H9 (cell line): Measurements from ENCODE around the gene EEF1A2. TPM values are rescaled to one million over a fixed set of nuclear protein-coding genes. Genes with fewer than 3 reads are reported as not detected.

Experiments
- DNase-seq: peaks from one replicate; pipeline ENCODE4 v3.0.0-alpha.2; 2017
- H2AFZ ChIP-seq: one replicate; pipeline ENCODE4 v1.6.1; 2013; ENCODE audit warnings: mild to moderate bottlenecking, low read length, control low read depth, moderate library complexity
- H2AK5ac ChIP-seq: 2 replicates; pipeline ENCODE4 v1.6.1; 2013; ENCODE audit warnings: low read length, control low read depth, mixed read lengths; ENCODE audit not compliant: insufficient read length
- H2BK120ac ChIP-seq: one replicate; pipeline ENCODE4 v1.6.1; 2013; ENCODE audit warnings: low read depth, mild to moderate bottlenecking, low read length, control low read depth, inconsistent platforms; ENCODE audit not compliant: poor library complexity, severe bottlenecking
- H2BK12ac ChIP-seq: 2 replicates; pipeline ENCODE4 v1.6.1; 2013; ENCODE audit warnings: low read length, control low read depth, mixed read lengths, low read depth; ENCODE audit not compliant: insufficient read length
- H2BK15ac ChIP-seq: 2 replicates; pipeline ENCODE4 v1.6.1; 2013; ENCODE audit warnings: low read depth, low read length, control low read depth
- H2BK20ac ChIP-seq: one replicate; pipeline ENCODE4 v1.6.1; 2013; ENCODE audit warnings: low read depth, mild to moderate bottlenecking, low read length, control low read depth, inconsistent platforms; ENCODE audit not compliant: poor library complexity, severe bottlenecking
- H2BK5ac ChIP-seq: 2 replicates; pipeline ENCODE4 v1.6.1; 2013; ENCODE audit warnings: low read length, control low read depth, mixed read lengths; ENCODE audit not compliant: insufficient read length
- H3K14ac ChIP-seq: 2 replicates; pipeline ENCODE4 v1.6.1; 2013; ENCODE audit warnings: low read length, control low read depth; ENCODE audit not compliant: insufficient read depth
- H3K18ac ChIP-seq: 2 replicates; pipeline ENCODE4 v1.6.1; 2013; ENCODE audit warnings: low read depth, mild to moderate bottlenecking, mixed read lengths, low read length, control low read depth; ENCODE audit not compliant: insufficient read length
- H3K23ac ChIP-seq: 2 replicates; pipeline ENCODE4 v1.6.1; 2013; ENCODE audit warnings: low read length, control low read depth, mixed read lengths, low read depth; ENCODE audit not compliant: insufficient read length
- H3K23me2 ChIP-seq: 2 replicates; pipeline ENCODE4 v1.6.1; 2013; ENCODE audit warnings: low read depth, mild to moderate bottlenecking, mixed read lengths, low read length, control low read depth; ENCODE audit not compliant: insufficient read length, poor library complexity, severe bottlenecking
- H3K27ac ChIP-seq: 2 replicates; pipeline ENCODE4 v1.5.1; 2013; ENCODE audit warnings: low read length, control low read depth, mixed read lengths, low read depth; ENCODE audit not compliant: insufficient read length
- H3K27me3 ChIP-seq: 2 replicates; pipeline ENCODE4 v1.6.1; 2013; ENCODE audit warnings: low read length, control low read depth, inconsistent platforms; ENCODE audit not compliant: insufficient read depth
- H3K4ac ChIP-seq: 2 replicates; pipeline ENCODE4 v1.6.1; 2013; ENCODE audit warnings: low read depth, mild to moderate bottlenecking, control low read depth, inconsistent platforms, low read length, moderate library complexity
- H3K4me1 ChIP-seq: 2 replicates; pipeline ENCODE4 v1.6.1; 2013; ENCODE audit warnings: low read length, control low read depth, inconsistent platforms; ENCODE audit not compliant: insufficient read depth
- H3K4me2 ChIP-seq: 2 replicates; pipeline ENCODE4 v1.6.1; 2013; ENCODE audit warnings: low read length, control low read depth, mixed read lengths; ENCODE audit not compliant: insufficient read length, insufficient read depth
- H3K56ac ChIP-seq: 2 replicates; pipeline ENCODE4 v1.6.1; 2013; ENCODE audit warnings: low read depth, mild to moderate bottlenecking, mixed read lengths, low read length, control low read depth; ENCODE audit not compliant: insufficient read length
- H3K79me1 ChIP-seq: 2 replicates; pipeline ENCODE4 v1.6.1; 2013; ENCODE audit warnings: low read depth, mild to moderate bottlenecking, moderate library complexity, low read length, control low read depth, inconsistent platforms; ENCODE audit not compliant: insufficient read depth, poor library complexity, severe bottlenecking
- H3K79me2 ChIP-seq: 2 replicates; pipeline ENCODE4 v1.6.1; 2013; ENCODE audit warnings: low read length, control low read depth, inconsistent platforms; ENCODE audit not compliant: insufficient read depth
- H3K9ac ChIP-seq: 2 replicates; pipeline ENCODE4 v1.6.1; 2013; ENCODE audit warnings: low read length, control low read depth, mixed read lengths; ENCODE audit not compliant: insufficient read length; ENCODE audit errors: extremely low read depth
- H3K9me3 ChIP-seq: one replicate; pipeline ENCODE4 v1.6.1; 2013; ENCODE audit warnings: low read depth, low read length, inconsistent platforms; ENCODE audit not compliant: control insufficient read depth
- H3T11ph ChIP-seq: one replicate; pipeline ENCODE4 v1.6.1; 2013; ENCODE audit warnings: mild to moderate bottlenecking, low read length, control low read depth, inconsistent platforms
- H4K20me1 ChIP-seq: one replicate; pipeline ENCODE4 v1.6.1; 2013; ENCODE audit not compliant: control insufficient read depth, insufficient read length, insufficient read depth
- H4K5ac ChIP-seq: 2 replicates; pipeline ENCODE4 v1.6.1; 2013; ENCODE audit warnings: low read depth, mild to moderate bottlenecking, mixed read lengths, low read length, control low read depth; ENCODE audit not compliant: insufficient read length
- H4K8ac ChIP-seq: replicated peaks from 2 replicates; pipeline ENCODE4 v1.6.1; 2013; ENCODE audit warnings: low read length, control low read depth, mixed read lengths, low read depth; ENCODE audit not compliant: insufficient read length
- H4K91ac ChIP-seq: 2 replicates; pipeline ENCODE4 v1.6.1; 2013; ENCODE audit warnings: low read depth, mild to moderate bottlenecking, moderate library complexity, mixed read lengths, low read length, control low read depth; ENCODE audit not compliant: insufficient read length
- H3K27ac Mint-ChIP-seq, 3 experiments: 2 replicates in 2 of 3; 3 replicates in 1 of 3; pipeline ENCODE4 v1.8.0; 2020 to 2021; ENCODE audit warnings: mixed read lengths in 3 of 3, mild to moderate bottlenecking in 1 of 3, moderate library complexity in 1 of 3
- H3K27me3 Mint-ChIP-seq: 2 replicates; pipeline ENCODE4 v1.8.0; 2021; ENCODE audit warnings: low read depth, mild to moderate bottlenecking, moderate library complexity, mixed read lengths
- H3K36me3 Mint-ChIP-seq, 3 experiments: 2 replicates in 2 of 3; 3 replicates in 1 of 3; pipeline ENCODE4 v1.8.0; 2020 to 2021; ENCODE audit warnings: low read depth in 3 of 3, mixed read lengths in 3 of 3; ENCODE audit not compliant: insufficient read depth in 1 of 3
- H3K4me1 Mint-ChIP-seq, 2 experiments: 2 replicates each; pipeline ENCODE4 v1.8.0; 2020; ENCODE audit warnings: mixed read lengths in 2 of 2
- H3K4me3 Mint-ChIP-seq, 2 experiments: 2 replicates in 1 of 2; 3 replicates in 1 of 2; pipeline ENCODE4 v1.8.0; 2020 to 2021; ENCODE audit warnings: mild to moderate bottlenecking in 2 of 2, mixed read lengths in 2 of 2, moderate library complexity in 1 of 2
- H3K9me3 Mint-ChIP-seq, 2 experiments: 2 replicates in 1 of 2; 3 replicates in 1 of 2; pipeline ENCODE4 v1.8.0; 2020; ENCODE audit warnings: mild to moderate bottlenecking in 2 of 2, mixed read lengths in 2 of 2, moderate library complexity in 1 of 2
- CTCF ChIP-seq: fragments of 200-600 bp; sonication (generic); conservative IDR thresholded peaks from 3 replicates; pipeline ENCODE4 v1.8.0; 2021; ENCODE audit warnings: antibody characterized with exemption, mild to moderate bottlenecking
- WGBS: extraction: QIAGEN DNeasy Blood & Tissue Kit; methylation state at CpG from one replicate; pipeline ENCODE4 v1.1.7; 2013; ENCODE audit warnings: missing lambda C conversion rate, low lambda C conversion rate, mixed read lengths; ENCODE audit not compliant: insufficient read length; ENCODE audit errors: extremely low coverage; 5-methylcytosine and 5-hydroxymethylcytosine counted together
- total RNA-seq: library from RNA; stranded (reverse); gene quantifications from 2 replicates; pipeline ENCODE4 v1.2.1, GENCODE V29; 2021

The EEF1A2 gene
- total RNA-seq, 1 experiment from 2014 or later: 27.4 TPM

GRCh38 chr20:63518351-63518861 is 19.5 kb upstream of the EEF1A2 start:
- no peaks in the 10 kb centered on the region for H4K20me1 ChIP-seq
- no peak overlapping the region for H3K23ac ChIP-seq
- no peak overlapping the region for H3K18ac ChIP-seq
- Mint-ChIP-seq H3K27me3 (peaks cover 26% of the 10 kb centered on the region), H3K9me3 (peaks cover 4 to 19% of the 10 kb centered on the region in 2 experiments; a peak in 4 of 5 replicates), H3K36me3 (peaks cover 11 to 46% (median 16%) of the 10 kb centered on the region in 3 experiments; a peak in 6 of 7 replicates), H3K4me3 (peak overlapping the region; percentile 63 to 85; a peak in 2 of 5 replicates), H3K27ac (no peak overlapping the region), H3K4me1 (peaks cover 2 to 25% of the 10 kb centered on the region in 2 experiments; a peak in 2 of 4 replicates)
- H3K79me2 ChIP-seq: no peaks in the 10 kb centered on the region; the same call in 1 of the 2 replicates
- no peak overlapping the region for H2BK20ac ChIP-seq
- no CpG with 5 or more reads among the region's 20 CpGs for WGBS
- peak; percentile 52 for DNase-seq
- H3T11ph ChIP-seq: no peak overlapping the region
- H4K5ac ChIP-seq: no peak overlapping the region
- H3K56ac ChIP-seq: no peak overlapping the region
- no peak overlapping the region for H3K9ac ChIP-seq
- H3K23me2 ChIP-seq: peaks cover 10% of the 10 kb centered on the region
- H2BK12ac ChIP-seq: no peak overlapping the region
- no peak overlapping the region for H2BK120ac ChIP-seq
- H3K79me1 ChIP-seq: peaks cover 4% of the 10 kb centered on the region
- H2AFZ ChIP-seq: no peak overlapping the region
- H2BK15ac ChIP-seq: peak overlapping the region; percentile 58; the same call in 1 of the 2 replicates
- H3K27ac ChIP-seq: no peak overlapping the region
- H3K14ac ChIP-seq: no peak overlapping the region
- H3K4me2 ChIP-seq: no peak overlapping the region
- no peak overlapping the region for H2BK5ac ChIP-seq
- no peaks in the 10 kb centered on the region for H3K27me3 ChIP-seq
- H2AK5ac ChIP-seq: no peak overlapping the region
- H3K4me1 ChIP-seq: no peaks in the 10 kb centered on the region; the same call in 1 of the 2 replicates
- H4K8ac ChIP-seq: no peak overlapping the region
- no peak overlapping the region for H3K4ac ChIP-seq
- peak; percentile 44; the same call in 2 of the 3 replicates for TF ChIP-seq CTCF
- H4K91ac ChIP-seq: peak overlapping the region; percentile 58
- no peaks in the 10 kb centered on the region for H3K9me3 ChIP-seq
